Measurements from ENCODE around the gene SEC23A.
"Not testable (repeated sequence)": the region's sequence is repeated elsewhere in the genome, so short reads cannot be mapped to it uniquely, and the experiment has no call there.

The SEC23A gene

GRCh38 chr14:39014460-39014859, 88.6 kb downstream of the SEC23A start:
- no peak overlapping the region for H3K4me2 ChIP-seq (ENCODE audit: low read length)
- no peaks in the 10 kb centered on the region for H3K9me3 ChIP-seq (ENCODE audit: control insufficient read depth, insufficient read depth, low read length)
- no peaks in the 10 kb centered on the region for H3K27me3 ChIP-seq (ENCODE audit: control insufficient read depth, low read length)
- no peak overlapping the region for H3K27ac ChIP-seq (ENCODE audit: low read depth, low read length)
- no peak for TF ChIP-seq CTCF (IDR thresholded peaks at IDR 0.05; ENCODE audit: low read depth, low read length, poor library complexity, severe bottlenecking)
- TF ChIP-seq EZH2phosphoT487 (IDR thresholded peaks at IDR 0.05; ENCODE audit: borderline replicate concordance, low read length): no peak
- H4K20me1 ChIP-seq (ENCODE audit: control insufficient read depth, insufficient read depth, low read depth, low read length): no peaks in the 10 kb centered on the region
- no peaks in the 10 kb centered on the region for H3K9me2 ChIP-seq (replicated peaks; ENCODE audit: control insufficient read depth, low read length)
- no peak overlapping the region for H3K4me3 ChIP-seq (ENCODE audit: low read length)
- H3K36me3 ChIP-seq (ENCODE audit: control insufficient read depth, low read length): no peaks in the 10 kb centered on the region
- no peaks in the 10 kb centered on the region for H3K79me2 ChIP-seq (ENCODE audit: control insufficient read depth, low read length)
- no peaks in the 10 kb centered on the region for H3K4me1 ChIP-seq (ENCODE audit: control insufficient read depth, low read length)
- H3F3A ChIP-seq (ENCODE audit: control insufficient read depth, insufficient read depth): 0 out of 2 replicates have a peak, but pooled peaks cover 3% of the 10 kb centered on the region

GRCh38 chr14:39008965-39009364, 94.1 kb downstream of the SEC23A start:
- H3K4me3 ChIP-seq (ENCODE audit: low read length); H3K36me3 ChIP-seq (ENCODE audit: control insufficient read depth, low read length); H3K9me2 ChIP-seq (replicated peaks; ENCODE audit: control insufficient read depth, low read length); H3F3A ChIP-seq (ENCODE audit: control insufficient read depth, insufficient read depth); H3K27ac ChIP-seq (ENCODE audit: low read depth, low read length); H3K79me2 ChIP-seq (ENCODE audit: control insufficient read depth, low read length); H3K9me3 ChIP-seq (ENCODE audit: control insufficient read depth, insufficient read depth, low read length); H3K4me1 ChIP-seq (ENCODE audit: control insufficient read depth, low read length); H3K27me3 ChIP-seq (ENCODE audit: control insufficient read depth, low read length); H4K20me1 ChIP-seq (ENCODE audit: control insufficient read depth, insufficient read depth, low read depth, low read length); H3K4me2 ChIP-seq (ENCODE audit: low read length): not testable (repeated sequence)

DNA sequence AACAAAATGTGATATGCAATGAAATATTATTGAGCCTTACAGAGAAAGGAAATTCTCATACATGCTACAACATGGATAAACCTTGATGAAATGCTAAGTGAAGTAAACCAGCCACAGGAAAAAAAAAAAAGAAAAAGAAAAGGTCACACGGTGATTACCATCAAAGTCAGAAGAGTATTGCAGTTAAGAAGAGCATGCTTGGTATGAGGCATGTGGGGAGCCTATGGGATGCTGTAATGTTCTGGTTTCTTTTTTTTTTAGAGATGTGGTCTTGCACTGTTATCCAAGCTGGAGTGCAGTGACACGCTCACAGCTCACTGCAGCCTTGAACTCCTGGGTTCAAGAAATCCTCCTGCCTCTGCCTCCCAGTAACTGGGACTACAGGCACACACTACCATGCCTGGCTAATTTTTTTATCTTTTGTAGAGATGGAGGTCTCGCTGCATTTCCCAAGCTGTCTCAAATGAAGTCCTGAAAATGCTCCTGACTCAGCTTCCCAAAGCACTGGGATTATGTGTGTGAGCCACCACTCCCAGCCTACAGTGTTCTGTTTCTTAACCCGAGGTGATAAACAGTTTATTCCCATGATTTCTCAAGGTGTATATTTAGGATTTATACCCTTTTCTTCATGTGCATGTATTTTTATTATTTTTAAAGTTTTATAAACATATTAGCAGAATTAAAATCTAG, 96.2 kb downstream of the SEC23A start:
- no peak overlapping the region for H3K27ac ChIP-seq (ENCODE audit: low read depth, low read length)
- H3F3A ChIP-seq (ENCODE audit: control insufficient read depth, insufficient read depth): no peaks in the 10 kb centered on the region
- H3K79me2 ChIP-seq (ENCODE audit: control insufficient read depth, low read length): no peaks in the 10 kb centered on the region
- no peaks in the 10 kb centered on the region for H4K20me1 ChIP-seq (ENCODE audit: control insufficient read depth, insufficient read depth, low read depth, low read length)
- TF ChIP-seq EZH2phosphoT487 (IDR thresholded peaks at IDR 0.05; ENCODE audit: borderline replicate concordance, low read length): no peak
- TF ChIP-seq CTCF (IDR thresholded peaks at IDR 0.05; ENCODE audit: low read depth, low read length, poor library complexity, severe bottlenecking): no peak
- H3K36me3 ChIP-seq (ENCODE audit: control insufficient read depth, low read length): no peaks in the 10 kb centered on the region
- H3K4me2 ChIP-seq (ENCODE audit: low read length): no peak overlapping the region
- no peak overlapping the region for H3K4me3 ChIP-seq (ENCODE audit: low read length)
- no peaks in the 10 kb centered on the region for H3K27me3 ChIP-seq (ENCODE audit: control insufficient read depth, low read length)
- no peaks in the 10 kb centered on the region for H3K9me2 ChIP-seq (replicated peaks; ENCODE audit: control insufficient read depth, low read length)
- H3K9me3 ChIP-seq (ENCODE audit: control insufficient read depth, insufficient read depth, low read length): no peaks in the 10 kb centered on the region
- H3K4me1 ChIP-seq (ENCODE audit: control insufficient read depth, low read length): no peaks in the 10 kb centered on the region

DNA sequence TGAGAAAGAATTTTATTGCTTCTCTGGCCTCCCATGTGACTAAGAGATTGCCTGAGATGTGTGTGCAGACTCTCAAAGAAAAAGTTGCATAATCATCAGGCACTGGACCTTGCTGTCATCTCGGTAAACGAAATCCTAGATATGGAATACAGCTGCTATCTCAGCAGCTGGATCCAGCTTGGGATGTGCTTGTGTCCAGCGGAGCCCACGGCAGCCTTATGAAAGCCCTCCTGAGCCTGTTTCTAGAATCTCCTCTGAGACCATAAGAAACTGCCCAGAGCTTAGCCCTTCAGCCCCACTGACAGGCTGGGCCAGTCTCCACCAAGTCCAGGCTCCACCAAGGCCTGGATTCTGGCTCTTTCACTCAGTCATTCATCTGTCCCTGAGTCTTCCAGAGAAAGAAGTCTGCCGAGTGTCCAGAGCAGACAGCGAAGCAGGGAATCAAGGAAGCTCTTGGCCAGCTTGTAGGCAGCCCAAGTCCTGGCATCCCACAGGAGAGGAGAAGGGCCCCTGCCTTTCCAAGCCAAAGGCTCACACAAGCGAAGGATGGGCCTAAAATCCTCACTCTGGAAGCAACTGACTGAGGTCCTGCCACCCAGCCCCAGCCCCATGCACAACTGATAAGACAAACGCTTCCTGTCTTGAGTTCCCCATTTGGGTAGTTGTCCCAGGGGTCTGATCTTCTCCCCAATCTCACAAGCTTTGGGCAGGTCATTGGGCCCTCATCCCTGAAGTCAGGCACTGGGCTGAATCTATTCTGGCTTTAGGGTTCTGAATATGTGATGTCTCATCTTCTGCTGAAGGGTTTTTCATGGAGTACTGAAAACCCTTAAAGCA, 97.8 kb downstream of the SEC23A start:
- H3K79me2 ChIP-seq (ENCODE audit: control insufficient read depth, low read length): no peaks in the 10 kb centered on the region
- TF ChIP-seq EZH2phosphoT487 (IDR thresholded peaks at IDR 0.05; ENCODE audit: borderline replicate concordance, low read length) (no peak), CTCF (IDR thresholded peaks at IDR 0.05; ENCODE audit: low read depth, low read length, poor library complexity, severe bottlenecking) (no peak)

More for the DNA sequence above, 97.8 kb downstream of the SEC23A start:
- H3K9me3 ChIP-seq (ENCODE audit: control insufficient read depth, insufficient read depth, low read length): no peaks in the 10 kb centered on the region
- no peak overlapping the region for H3K4me2 ChIP-seq (ENCODE audit: low read length)
- H4K20me1 ChIP-seq (ENCODE audit: control insufficient read depth, insufficient read depth, low read depth, low read length): no peaks in the 10 kb centered on the region
- H3K27me3 ChIP-seq (ENCODE audit: control insufficient read depth, low read length): no peaks in the 10 kb centered on the region
- no peaks in the 10 kb centered on the region for H3K9me2 ChIP-seq (replicated peaks; ENCODE audit: control insufficient read depth, low read length)
- no peaks in the 10 kb centered on the region for H3K36me3 ChIP-seq (ENCODE audit: control insufficient read depth, low read length)
- H3K27ac ChIP-seq (ENCODE audit: low read depth, low read length): no peak overlapping the region
- H3K4me1 ChIP-seq (ENCODE audit: control insufficient read depth, low read length): no peaks in the 10 kb centered on the region
- H3K4me3 ChIP-seq (ENCODE audit: low read length): no peak overlapping the region
- no peaks in the 10 kb centered on the region for H3F3A ChIP-seq (ENCODE audit: control insufficient read depth, insufficient read depth)

Data from DOHH2 (cell line).